8988T (cell line): Measurements from ENCODE around the gene PHTF2.
"Not testable (repeated sequence)": the region's sequence is repeated elsewhere in the genome, so short reads cannot be mapped to it uniquely, and the experiment has no call there.

ENCODE experiments used
- DNase-seq: peaks from one replicate; pipeline ENCODE4 v3.0.0; 2011

PHTF2 gene

GRCh38 chr7:77944183-77945182 lies 145.9 kb downstream of the PHTF2 start:
- DNase-seq: no peak

GRCh38 chr7:77950548-77950947 lies 152.0 kb downstream of the PHTF2 start:
- no peak for DNase-seq

GRCh38 chr7:77954773-77955555 lies 156.4 kb downstream of the PHTF2 start:
- DNase-seq: no peak

GRCh38 chr7:77958436-77958835 lies 159.9 kb downstream of the PHTF2 start:
- DNase-seq: no peak

GRCh38 chr7:77959080-77959479 lies 160.5 kb downstream of the PHTF2 start:
- no peak for DNase-seq

- no peak for DNase-seq
These were observed 161.8 kb downstream of the PHTF2 start for GRCh38 chr7:77960336-77960735.

GRCh38 chr7:77967429-77967828 lies 168.9 kb downstream of the PHTF2 start:
- no peak for DNase-seq

- no peak for DNase-seq
These were observed 173.2 kb downstream of the PHTF2 start for GRCh38 chr7:77971726-77972125.

- DNase-seq: no peak
These were observed 177.3 kb downstream of the PHTF2 start for GRCh38 chr7:77975672-77976480.

GRCh38 chr7:77979219-77979618 lies 180.6 kb downstream of the PHTF2 start:
- no peak for DNase-seq

GRCh38 chr7:77980087-77980713 lies 181.6 kb downstream of the PHTF2 start:
- DNase-seq: no peak

- DNase-seq: no peak
These were observed 184.5 kb downstream of the PHTF2 start for GRCh38 chr7:77982926-77983550.

- no peak for DNase-seq
These were observed 185.4 kb downstream of the PHTF2 start for GRCh38 chr7:77983973-77984372.

- no peak for DNase-seq
These were observed 186.8 kb downstream of the PHTF2 start for GRCh38 chr7:77985232-77985973.

GRCh38 chr7:77985974-77986339 lies 187.4 kb downstream of the PHTF2 start:
- DNase-seq: no peak

- DNase-seq: no peak
These were observed 191.5 kb downstream of the PHTF2 start for GRCh38 chr7:77989981-77990566.

- no peak for DNase-seq
These were observed 193.1 kb downstream of the PHTF2 start for GRCh38 chr7:77991656-77992055.

- no peak for DNase-seq
These were observed 195.3 kb downstream of the PHTF2 start for GRCh38 chr7:77993838-77994237.

GRCh38 chr7:77995717-77996116 lies 197.1 kb downstream of the PHTF2 start:
- DNase-seq: no peak

- DNase-seq: not testable (repeated sequence)
These were observed 200.6 kb downstream of the PHTF2 start for GRCh38 chr7:77999168-77999567.

GRCh38 chr7:78002021-78002420 lies 203.4 kb downstream of the PHTF2 start:
- no peak for DNase-seq
